ENCODE results near the gene PLEK.

PLEK gene

DNA sequence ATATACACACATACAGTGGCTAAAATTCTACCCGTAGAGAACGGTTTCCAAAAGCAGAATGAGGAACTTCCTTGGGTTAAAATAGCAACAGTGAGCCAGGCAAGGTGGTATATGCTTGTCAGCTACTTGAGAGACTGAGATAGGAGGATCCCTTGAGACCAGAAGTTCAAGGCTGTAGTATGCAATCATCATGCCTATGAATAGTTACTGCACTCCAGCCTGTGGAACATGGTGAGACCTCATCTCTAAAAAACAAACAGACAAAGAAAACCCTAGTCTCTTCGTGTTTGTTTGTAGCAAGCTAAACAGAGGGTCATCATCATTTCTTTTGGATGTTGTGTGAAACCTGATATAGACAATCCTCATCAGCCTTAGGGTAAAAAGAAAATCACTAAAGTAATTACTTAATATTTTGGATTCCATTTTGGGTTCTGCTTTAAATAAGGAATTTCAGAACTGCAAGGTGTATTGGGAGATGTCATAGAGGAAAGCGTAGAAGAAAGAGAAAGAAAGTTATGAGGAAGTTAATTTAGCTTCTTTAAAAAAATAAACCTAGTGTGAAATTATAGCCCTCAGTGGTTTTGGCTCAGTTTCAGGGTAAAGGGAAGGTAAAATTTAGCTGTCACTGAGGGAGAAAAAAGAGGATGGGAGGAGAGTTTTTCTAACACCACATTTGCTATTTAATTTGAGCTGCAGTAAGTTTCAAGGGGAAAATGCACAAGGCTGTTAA is 46.5 kb downstream of the PLEK start:
- Histone ChIP-seq H3K27ac (ENCODE audit: low read depth, low read length) (peak overlapping the region; percentile 76), H3K4me3 (ENCODE audit: low read depth in 1 of 5, low read length in 5 of 5) (peak overlapping the region in 1 of 5 donors; percentile 22), H3K9ac (ENCODE audit: low read length in 5 of 5) (no peak overlapping the region), H3K4me1 (ENCODE audit: control insufficient read depth in 5 of 5, insufficient read depth in 5 of 5, low read length in 5 of 5) (peaks cover 2 to 33% (median 28%) of the 10 kb centered on the region in 5 donors), H3K27me3 (ENCODE audit: control insufficient read depth in 5 of 5, insufficient read depth in 4 of 5, low read length in 5 of 5) (no peaks in the 10 kb centered on the region), H3K36me3 (ENCODE audit: control insufficient read depth in 5 of 5, insufficient read depth in 5 of 5, low read length in 5 of 5) (no peaks in the 10 kb centered on the region), H3K9me3 (ENCODE audit: control insufficient read depth in 5 of 5, low read length in 5 of 5) (no peaks in the 10 kb centered on the region)

DNA sequence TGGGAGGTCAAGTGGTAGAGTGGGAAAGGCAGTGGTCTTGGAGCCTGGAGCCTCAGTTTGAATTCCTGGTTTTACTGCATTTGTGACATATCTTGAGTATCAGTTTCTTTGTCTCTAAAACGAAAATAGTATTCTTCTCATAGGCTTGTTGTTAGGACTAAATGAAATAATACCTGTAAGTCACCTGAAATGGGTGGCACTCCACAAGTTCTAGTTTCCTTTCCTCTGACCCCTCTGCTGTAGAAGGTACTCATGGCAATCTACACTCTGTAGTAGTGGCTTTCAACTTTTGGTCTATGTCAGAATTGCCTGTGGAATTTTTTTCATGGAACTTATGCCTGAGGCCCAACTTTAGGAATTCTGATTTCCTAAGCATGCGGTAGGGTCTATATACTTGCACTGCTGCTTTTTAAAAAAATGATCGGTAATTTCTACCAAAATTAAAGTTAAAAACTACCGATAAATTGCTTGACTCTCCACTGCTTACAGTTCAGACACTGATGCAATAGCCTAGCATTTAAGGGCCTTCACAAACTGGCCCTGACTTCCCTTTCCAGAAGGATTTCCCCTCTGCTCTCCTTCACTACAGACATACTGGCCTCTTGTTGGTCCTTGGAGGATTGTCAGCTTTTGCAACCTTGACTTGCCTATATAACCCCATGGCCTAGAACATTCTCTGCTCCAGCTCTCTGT is 47.2 kb downstream of the PLEK start:
- Histone ChIP-seq H3K27ac (ENCODE audit: low read depth, low read length) (peak overlapping the region; percentile 76), H3K4me1 (ENCODE audit: control insufficient read depth in 5 of 5, insufficient read depth in 5 of 5, low read length in 5 of 5) (peaks cover 2 to 37% (median 29%) of the 10 kb centered on the region in 5 donors)

DNA sequence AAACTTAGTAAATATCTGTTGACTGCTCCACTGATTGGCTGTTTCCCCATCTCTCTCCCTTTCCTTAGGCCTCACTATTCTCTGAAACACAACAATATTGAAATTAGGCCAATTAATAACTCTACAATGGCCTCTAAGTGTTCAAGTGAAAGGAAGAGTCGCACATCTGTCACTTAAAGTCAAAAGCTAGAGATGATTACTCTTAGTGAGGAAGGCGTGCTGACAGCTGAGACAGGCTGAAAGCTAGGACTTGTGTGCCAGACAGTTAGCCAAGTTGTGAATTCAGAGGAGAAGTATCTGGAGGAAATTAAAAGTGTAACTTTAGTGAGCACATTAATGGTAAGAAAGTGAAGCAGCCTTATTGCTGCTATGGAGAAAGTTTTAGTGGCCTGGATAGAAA is 48.4 kb downstream of the PLEK start:
- H3K36me3 ChIP-seq (ENCODE audit: control insufficient read depth in 5 of 5, insufficient read depth in 5 of 5, low read length in 5 of 5) = no peaks in the 10 kb centered on the region
- H3K27me3 ChIP-seq (ENCODE audit: control insufficient read depth in 5 of 5, insufficient read depth in 4 of 5, low read length in 5 of 5) = no peaks in the 10 kb centered on the region
- no peaks in the 10 kb centered on the region for H3K9me3 ChIP-seq (ENCODE audit: control insufficient read depth in 5 of 5, low read length in 5 of 5)
- H3K4me1 ChIP-seq (ENCODE audit: control insufficient read depth in 5 of 5, insufficient read depth in 5 of 5, low read length in 5 of 5) = peaks cover 2 to 49% (median 41%) of the 10 kb centered on the region in 5 donors
- no peak overlapping the region for H3K4me3 ChIP-seq (ENCODE audit: low read depth in 1 of 5, low read length in 5 of 5)
- no peak overlapping the region for H3K9ac ChIP-seq (ENCODE audit: low read length in 5 of 5)
- peak overlapping the region; percentile 76 for H3K27ac ChIP-seq (ENCODE audit: low read depth, low read length)

More for the DNA sequence above, 47.2 kb downstream of the PLEK start:
- Histone ChIP-seq H3K36me3 (ENCODE audit: control insufficient read depth in 5 of 5, insufficient read depth in 5 of 5, low read length in 5 of 5) (no peaks in the 10 kb centered on the region), H3K4me3 (ENCODE audit: low read depth in 1 of 5, low read length in 5 of 5) (no peak overlapping the region), H3K27me3 (ENCODE audit: control insufficient read depth in 5 of 5, insufficient read depth in 4 of 5, low read length in 5 of 5) (no peaks in the 10 kb centered on the region), H3K9me3 (ENCODE audit: control insufficient read depth in 5 of 5, low read length in 5 of 5) (no peaks in the 10 kb centered on the region), H3K9ac (ENCODE audit: low read length in 5 of 5) (no peak overlapping the region)

DNA sequence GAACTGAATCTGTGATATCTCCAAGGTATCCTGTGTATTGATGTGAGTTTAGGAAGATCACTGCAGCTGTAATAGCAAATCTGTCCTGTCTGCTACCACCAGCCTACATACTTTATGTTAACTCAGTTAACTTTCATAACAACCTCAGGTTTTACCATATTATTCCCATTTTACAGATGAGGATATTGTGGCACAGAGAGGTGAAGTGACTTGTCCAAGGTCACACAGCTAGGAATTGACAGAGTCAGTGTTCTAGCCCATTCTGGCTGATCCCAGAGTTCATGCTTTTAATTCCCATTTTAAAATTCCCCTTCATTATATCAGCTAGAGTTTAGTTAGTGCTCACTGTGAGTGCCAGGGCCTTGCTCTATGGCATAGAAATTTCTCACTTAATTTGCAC is 49.4 kb downstream of the PLEK start:
- H3K36me3 ChIP-seq (ENCODE audit: control insufficient read depth in 5 of 5, insufficient read depth in 5 of 5, low read length in 5 of 5) = no peaks in the 10 kb centered on the region
- H3K27ac ChIP-seq (ENCODE audit: low read depth, low read length) = peak overlapping the region; percentile 76
- no peak overlapping the region for H3K4me3 ChIP-seq (ENCODE audit: low read depth in 1 of 5, low read length in 5 of 5)

DNA sequence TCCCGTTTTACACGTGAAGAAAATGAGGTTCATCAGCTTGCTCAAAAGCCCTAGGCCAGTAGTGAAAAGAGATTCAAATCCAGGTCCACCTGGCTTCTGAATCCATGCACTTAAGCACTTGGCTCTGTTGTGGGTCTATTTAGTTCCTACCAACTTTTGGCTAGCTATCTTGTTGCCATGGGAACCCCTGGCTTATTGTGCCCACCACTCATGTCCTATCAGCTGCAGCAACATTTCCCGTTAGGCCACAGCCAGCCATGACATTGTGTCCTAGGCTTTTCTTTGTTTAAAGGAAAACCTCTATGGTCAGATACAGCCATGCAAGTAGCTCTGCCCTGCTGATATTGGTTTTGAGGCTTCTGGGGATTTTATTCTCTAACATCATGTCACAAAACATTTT is 49.8 kb downstream of the PLEK start:
- H3K4me3 ChIP-seq (ENCODE audit: low read depth in 1 of 5, low read length in 5 of 5) = no peak overlapping the region
- no peaks in the 10 kb centered on the region for H3K36me3 ChIP-seq (ENCODE audit: control insufficient read depth in 5 of 5, insufficient read depth in 5 of 5, low read length in 5 of 5)
- no peak overlapping the region for H3K9ac ChIP-seq (ENCODE audit: low read length in 5 of 5)
- no peaks in the 10 kb centered on the region for H3K27me3 ChIP-seq (ENCODE audit: control insufficient read depth in 5 of 5, insufficient read depth in 4 of 5, low read length in 5 of 5)
- peaks cover 4 to 63% (median 55%) of the 10 kb centered on the region in 5 donors for H3K4me1 ChIP-seq (ENCODE audit: control insufficient read depth in 5 of 5, insufficient read depth in 5 of 5, low read length in 5 of 5)
- H3K27ac ChIP-seq (ENCODE audit: low read depth, low read length) = no peak overlapping the region
- no peaks in the 10 kb centered on the region for H3K9me3 ChIP-seq (ENCODE audit: control insufficient read depth in 5 of 5, low read length in 5 of 5)

More for the DNA sequence above, 49.4 kb downstream of the PLEK start:
- no peak overlapping the region for H3K9ac ChIP-seq (ENCODE audit: low read length in 5 of 5)
- H3K27me3 ChIP-seq (ENCODE audit: control insufficient read depth in 5 of 5, insufficient read depth in 4 of 5, low read length in 5 of 5) = no peaks in the 10 kb centered on the region
- H3K9me3 ChIP-seq (ENCODE audit: control insufficient read depth in 5 of 5, low read length in 5 of 5) = no peaks in the 10 kb centered on the region
- H3K4me1 ChIP-seq (ENCODE audit: control insufficient read depth in 5 of 5, insufficient read depth in 5 of 5, low read length in 5 of 5) = peaks cover 4 to 59% (median 51%) of the 10 kb centered on the region in 5 donors

DNA sequence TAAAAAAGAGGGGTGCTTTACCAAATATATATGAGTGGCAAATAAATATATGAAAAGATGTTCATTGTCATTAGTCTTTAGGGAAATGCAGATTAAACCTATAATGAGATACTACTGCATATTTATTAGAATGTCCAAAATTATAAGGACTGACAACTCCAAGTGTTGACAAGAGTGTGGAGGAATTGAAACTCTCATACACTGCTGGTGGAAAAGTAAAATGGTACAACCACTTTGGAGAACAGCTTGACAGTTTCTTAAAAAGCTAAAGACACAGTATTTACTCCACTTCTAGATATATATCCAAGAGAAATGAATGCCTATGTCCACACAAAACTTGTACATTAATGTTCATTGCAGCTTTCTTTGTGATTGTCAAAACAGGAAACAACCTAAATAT is 50.4 kb downstream of the PLEK start:
- peaks cover 4 to 68% (median 61%) of the 10 kb centered on the region in 5 donors for H3K4me1 ChIP-seq (ENCODE audit: control insufficient read depth in 5 of 5, insufficient read depth in 5 of 5, low read length in 5 of 5)
- no peaks in the 10 kb centered on the region for H3K9me3 ChIP-seq (ENCODE audit: control insufficient read depth in 5 of 5, low read length in 5 of 5)
- H3K27ac ChIP-seq (ENCODE audit: low read depth, low read length) = no peak overlapping the region
- no peaks in the 10 kb centered on the region for H3K27me3 ChIP-seq (ENCODE audit: control insufficient read depth in 5 of 5, insufficient read depth in 4 of 5, low read length in 5 of 5)
- no peak overlapping the region for H3K9ac ChIP-seq (ENCODE audit: low read length in 5 of 5)
- no peaks in the 10 kb centered on the region for H3K36me3 ChIP-seq (ENCODE audit: control insufficient read depth in 5 of 5, insufficient read depth in 5 of 5, low read length in 5 of 5)
- H3K4me3 ChIP-seq (ENCODE audit: low read depth in 1 of 5, low read length in 5 of 5) = no peak overlapping the region

DNA sequence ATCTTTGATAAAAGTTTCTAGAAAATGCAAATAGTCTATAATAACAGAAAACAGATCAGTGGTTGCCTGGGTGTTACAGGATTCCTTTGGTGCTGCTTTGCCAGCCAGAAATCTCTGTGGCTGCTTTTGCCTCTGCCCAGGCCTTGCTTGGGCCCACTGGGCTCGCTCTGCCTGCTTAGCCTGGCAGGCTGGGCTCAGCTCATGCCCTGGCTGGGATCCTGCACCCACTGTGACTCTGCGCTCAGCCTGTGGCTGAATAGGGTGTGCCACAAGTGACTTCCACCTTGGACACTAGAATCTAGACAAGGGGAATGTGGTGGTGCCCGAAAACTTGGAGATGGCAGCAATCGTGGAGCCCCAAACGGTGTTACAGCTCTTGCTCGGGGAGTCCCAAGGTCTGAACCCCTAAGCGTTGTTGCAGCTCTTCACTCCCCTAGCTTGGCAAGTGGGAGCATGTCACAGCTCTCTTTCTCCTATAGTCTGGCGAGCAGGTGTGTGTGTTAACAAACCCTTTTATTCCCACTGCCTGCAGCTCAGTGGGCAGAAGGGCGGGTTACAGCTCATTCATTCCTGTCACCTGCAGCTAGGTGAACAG is 51.1 kb downstream of the PLEK start:
- Histone ChIP-seq H3K9ac (ENCODE audit: low read length in 5 of 5) (no peak overlapping the region), H3K4me3 (ENCODE audit: low read depth in 1 of 5, low read length in 5 of 5) (no peak overlapping the region), H3K4me1 (ENCODE audit: control insufficient read depth in 5 of 5, insufficient read depth in 5 of 5, low read length in 5 of 5) (peaks cover 4 to 68% (median 63%) of the 10 kb centered on the region in 5 donors), H3K27ac (ENCODE audit: low read depth, low read length) (peak overlapping the region; percentile 53), H3K27me3 (ENCODE audit: control insufficient read depth in 5 of 5, insufficient read depth in 4 of 5, low read length in 5 of 5) (no peaks in the 10 kb centered on the region), H3K9me3 (ENCODE audit: control insufficient read depth in 5 of 5, low read length in 5 of 5) (no peaks in the 10 kb centered on the region), H3K36me3 (ENCODE audit: control insufficient read depth in 5 of 5, insufficient read depth in 5 of 5, low read length in 5 of 5) (no peaks in the 10 kb centered on the region)

DNA sequence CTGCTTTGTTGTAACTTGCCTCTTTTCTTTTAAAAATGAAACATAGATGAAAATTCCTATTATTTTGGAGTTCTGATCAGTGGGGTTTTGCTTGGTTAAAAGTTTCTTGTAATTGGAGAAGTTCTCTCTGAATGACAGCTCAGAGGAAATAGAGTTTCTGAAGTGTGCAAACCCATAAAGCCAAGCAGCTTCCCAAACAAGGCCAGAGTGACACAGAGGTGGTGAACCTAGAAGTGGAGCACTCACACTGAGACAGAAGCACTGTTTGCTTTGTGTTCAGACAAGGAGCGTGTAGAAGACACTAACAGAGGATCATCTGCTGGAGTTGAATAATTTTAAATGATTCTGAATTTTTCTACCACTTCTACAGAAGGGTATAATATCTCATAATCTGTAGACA is 52.8 kb downstream of the PLEK start:
- peak overlapping the region in 2 of 5 donors; percentile 33 to 42 for H3K9ac ChIP-seq (ENCODE audit: low read length in 5 of 5)
- H3K4me1 ChIP-seq (ENCODE audit: control insufficient read depth in 5 of 5, insufficient read depth in 5 of 5, low read length in 5 of 5) = peaks cover 2 to 50% (median 46%) of the 10 kb centered on the region in 5 donors
- H3K36me3 ChIP-seq (ENCODE audit: control insufficient read depth in 5 of 5, insufficient read depth in 5 of 5, low read length in 5 of 5) = no peaks in the 10 kb centered on the region
- H3K27me3 ChIP-seq (ENCODE audit: control insufficient read depth in 5 of 5, insufficient read depth in 4 of 5, low read length in 5 of 5) = no peaks in the 10 kb centered on the region
- H3K4me3 ChIP-seq (ENCODE audit: low read depth in 1 of 5, low read length in 5 of 5) = no peak overlapping the region
- peak overlapping the region; percentile 53 for H3K27ac ChIP-seq (ENCODE audit: low read depth, low read length)
- no peaks in the 10 kb centered on the region for H3K9me3 ChIP-seq (ENCODE audit: control insufficient read depth in 5 of 5, low read length in 5 of 5)

DNA sequence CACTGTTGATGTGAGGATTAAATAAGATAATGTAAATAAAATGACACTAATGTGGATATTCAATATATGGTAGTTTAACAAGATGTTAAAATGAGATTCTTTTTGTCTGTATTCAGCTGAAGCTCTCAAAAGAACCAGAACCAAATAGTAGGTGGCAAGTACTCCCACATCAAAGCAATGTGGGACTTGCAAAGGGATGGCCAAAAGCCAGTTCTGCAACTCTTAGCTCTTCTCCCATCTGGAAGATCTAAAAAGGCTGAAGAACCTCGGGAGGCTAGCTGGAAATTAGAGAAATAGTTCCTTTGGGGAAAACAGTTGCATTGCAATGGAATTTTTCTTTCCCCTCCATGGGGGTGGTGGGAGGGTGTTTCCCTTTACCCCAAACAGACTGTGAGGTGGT is 53.3 kb downstream of the PLEK start:
- no peak overlapping the region for H3K4me3 ChIP-seq (ENCODE audit: low read depth in 1 of 5, low read length in 5 of 5)
- H3K4me1 ChIP-seq (ENCODE audit: control insufficient read depth in 5 of 5, insufficient read depth in 5 of 5, low read length in 5 of 5) = peaks cover 2 to 45% (median 42%) of the 10 kb centered on the region in 5 donors
- peak overlapping the region; percentile 53 for H3K27ac ChIP-seq (ENCODE audit: low read depth, low read length)
- no peaks in the 10 kb centered on the region for H3K27me3 ChIP-seq (ENCODE audit: control insufficient read depth in 5 of 5, insufficient read depth in 4 of 5, low read length in 5 of 5)
- no peak overlapping the region for H3K9ac ChIP-seq (ENCODE audit: low read length in 5 of 5)
- H3K36me3 ChIP-seq (ENCODE audit: control insufficient read depth in 5 of 5, insufficient read depth in 5 of 5, low read length in 5 of 5) = no peaks in the 10 kb centered on the region
- no peaks in the 10 kb centered on the region for H3K9me3 ChIP-seq (ENCODE audit: control insufficient read depth in 5 of 5, low read length in 5 of 5)

DNA sequence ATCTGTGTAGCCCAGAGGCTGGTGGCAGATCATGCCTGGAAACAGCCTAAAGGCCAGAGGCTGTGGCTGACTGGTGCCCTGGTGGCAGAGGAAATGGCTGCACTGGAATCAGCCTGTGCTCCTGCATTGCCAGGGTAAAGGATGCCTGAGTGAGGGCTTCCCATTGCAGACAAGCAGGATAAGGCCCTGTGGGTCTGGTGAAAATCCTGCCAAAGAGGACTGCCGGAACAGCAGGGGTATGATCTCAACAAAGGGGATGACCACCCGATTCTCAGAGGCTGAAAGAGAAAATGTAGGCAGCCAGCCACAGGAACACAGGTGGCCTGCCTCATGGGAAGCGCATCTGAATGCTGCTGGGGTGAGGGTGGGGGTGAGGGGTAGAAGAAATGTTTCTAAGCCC is 53.8 kb downstream of the PLEK start:
- no peaks in the 10 kb centered on the region for H3K27me3 ChIP-seq (ENCODE audit: control insufficient read depth in 5 of 5, insufficient read depth in 4 of 5, low read length in 5 of 5)
- no peak overlapping the region for H3K9ac ChIP-seq (ENCODE audit: low read length in 5 of 5)
- H3K4me3 ChIP-seq (ENCODE audit: low read depth in 1 of 5, low read length in 5 of 5) = no peak overlapping the region
- H3K36me3 ChIP-seq (ENCODE audit: control insufficient read depth in 5 of 5, insufficient read depth in 5 of 5, low read length in 5 of 5) = no peaks in the 10 kb centered on the region
- peaks cover 2 to 41% (median 38%) of the 10 kb centered on the region in 5 donors for H3K4me1 ChIP-seq (ENCODE audit: control insufficient read depth in 5 of 5, insufficient read depth in 5 of 5, low read length in 5 of 5)
- H3K27ac ChIP-seq (ENCODE audit: low read depth, low read length) = peak overlapping the region; percentile 53
- H3K9me3 ChIP-seq (ENCODE audit: control insufficient read depth in 5 of 5, low read length in 5 of 5) = no peaks in the 10 kb centered on the region

Data from subcutaneous abdominal adipose tissue (tissue), 5 donors.